ENCODE results near the gene DNAH10. TPM values are rescaled to one million over a fixed set of nuclear protein-coding genes. Genes with fewer than 3 reads are reported as not detected.

The DNAH10 gene
- not detected in 2 replicates for total RNA-seq

- DNase-seq (ENCODE audit: low read depth in 2 of 2), result peak; percentile 17 to 31
These were observed at the start of gene DNAH10 for GRCh38 chr12:123761841-123762714. Gene DNAH10 (plus strand): TSS chr12:123762301. CDS start chr12:123762337, 36 bp downstream.

- peak; percentile 25 to 37 for DNase-seq (ENCODE audit: low read depth in 2 of 2)
These were observed 49.3 kb upstream of the DNAH10 start for GRCh38 chr12:123712780-123713319.

- DNase-seq (ENCODE audit: low read depth in 2 of 2), result peak in 1 of 2 donors; percentile 20
These were observed 48.7 kb upstream of the DNAH10 start for GRCh38 chr12:123713398-123713797.

GRCh38 chr12:123713823-123714585, 48.1 kb upstream of the DNAH10 start:
- no peak for DNase-seq (ENCODE audit: low read depth in 2 of 2)

- peak in 1 of 2 donors; percentile 16 for DNase-seq (ENCODE audit: low read depth in 2 of 2)
These were observed 46.9 kb upstream of the DNAH10 start for GRCh38 chr12:123715195-123715594.

- no peak for DNase-seq (ENCODE audit: low read depth in 2 of 2)
These were observed 44.8 kb upstream of the DNAH10 start for GRCh38 chr12:123717350-123717749.

GRCh38 chr12:123720141-123720814, 41.8 kb upstream of the DNAH10 start:
- no peak for DNase-seq (ENCODE audit: low read depth in 2 of 2)

- DNase-seq (ENCODE audit: low read depth in 2 of 2), result no peak
These were observed 40.9 kb upstream of the DNAH10 start for GRCh38 chr12:123721245-123721644.

GRCh38 chr12:123723011-123723410, 39.1 kb upstream of the DNAH10 start:
- DNase-seq (ENCODE audit: low read depth in 2 of 2), result no peak

- no peak for DNase-seq (ENCODE audit: low read depth in 2 of 2)
These were observed 38.3 kb upstream of the DNAH10 start for GRCh38 chr12:123723765-123724164.

GRCh38 chr12:123726244-123726643, 35.9 kb upstream of the DNAH10 start:
- DNase-seq (ENCODE audit: low read depth in 2 of 2), result no peak

- no peak for DNase-seq (ENCODE audit: low read depth in 2 of 2)
These were observed 35.1 kb upstream of the DNAH10 start for GRCh38 chr12:123726962-123727361.

GRCh38 chr12:123727878-123728277, 34.2 kb upstream of the DNAH10 start:
- no peak for DNase-seq (ENCODE audit: low read depth in 2 of 2)

- no peak for DNase-seq (ENCODE audit: low read depth in 2 of 2)
These were observed 30.5 kb upstream of the DNAH10 start for GRCh38 chr12:123731596-123731995.

- DNase-seq (ENCODE audit: low read depth in 2 of 2), result peak in 1 of 2 donors; percentile 49
These were observed 29.9 kb upstream of the DNAH10 start for GRCh38 chr12:123732251-123732650.

- no peak for DNase-seq (ENCODE audit: low read depth in 2 of 2)
These were observed 28.9 kb upstream of the DNAH10 start for GRCh38 chr12:123733229-123733628.

GRCh38 chr12:123734268-123734667, 27.8 kb upstream of the DNAH10 start:
- no peak for DNase-seq (ENCODE audit: low read depth in 2 of 2)

GRCh38 chr12:123741937-123742572, 20.0 kb upstream of the DNAH10 start:
- no peak for DNase-seq (ENCODE audit: low read depth in 2 of 2)

GRCh38 chr12:123743002-123743401, 19.1 kb upstream of the DNAH10 start:
- DNase-seq (ENCODE audit: low read depth in 2 of 2), result no peak

- DNase-seq (ENCODE audit: low read depth in 2 of 2), result no peak
These were observed 17.3 kb upstream of the DNAH10 start for GRCh38 chr12:123744836-123745235.

- DNase-seq (ENCODE audit: low read depth in 2 of 2), result no peak
These were observed 14.8 kb upstream of the DNAH10 start for GRCh38 chr12:123747309-123747708.
